NCI-H510A treated with DMSO at 0.1 percent for 48 hours (cell line): ENCODE measurements around the gene WDR20.

ENCODE experiments used
- DNase-seq: peaks from one replicate; lab custom pipeline; 2025; lab: John Stamatoyannopoulos, UW

Gene WDR20

DNA sequence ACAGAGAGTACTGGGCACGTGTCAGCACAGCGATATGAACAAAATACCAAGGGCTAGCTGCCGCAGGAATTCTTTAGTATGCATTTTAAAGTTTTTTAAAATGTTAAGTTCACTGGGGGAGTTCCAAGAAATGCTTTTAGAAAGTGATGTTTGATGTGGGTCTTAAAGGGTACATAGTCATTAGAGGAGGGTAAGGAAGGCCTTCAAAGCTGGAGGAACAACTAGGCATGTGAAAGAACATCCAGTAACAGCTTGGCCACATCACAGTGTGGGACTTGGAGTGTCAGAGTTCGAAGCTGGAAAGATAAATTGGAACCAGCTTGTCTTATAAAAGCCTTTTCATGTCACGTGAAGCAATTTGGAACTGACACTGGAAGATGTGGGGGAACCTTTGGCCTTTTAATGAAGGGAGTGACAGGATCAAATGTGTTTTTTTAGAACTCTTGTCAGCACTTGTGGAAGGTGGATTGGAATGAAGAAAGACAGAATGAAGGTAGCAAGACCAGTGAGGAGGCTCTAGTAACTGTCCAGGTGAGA is 57.7 kb downstream of the WDR20 start:
- no peak for DNase-seq

DNA sequence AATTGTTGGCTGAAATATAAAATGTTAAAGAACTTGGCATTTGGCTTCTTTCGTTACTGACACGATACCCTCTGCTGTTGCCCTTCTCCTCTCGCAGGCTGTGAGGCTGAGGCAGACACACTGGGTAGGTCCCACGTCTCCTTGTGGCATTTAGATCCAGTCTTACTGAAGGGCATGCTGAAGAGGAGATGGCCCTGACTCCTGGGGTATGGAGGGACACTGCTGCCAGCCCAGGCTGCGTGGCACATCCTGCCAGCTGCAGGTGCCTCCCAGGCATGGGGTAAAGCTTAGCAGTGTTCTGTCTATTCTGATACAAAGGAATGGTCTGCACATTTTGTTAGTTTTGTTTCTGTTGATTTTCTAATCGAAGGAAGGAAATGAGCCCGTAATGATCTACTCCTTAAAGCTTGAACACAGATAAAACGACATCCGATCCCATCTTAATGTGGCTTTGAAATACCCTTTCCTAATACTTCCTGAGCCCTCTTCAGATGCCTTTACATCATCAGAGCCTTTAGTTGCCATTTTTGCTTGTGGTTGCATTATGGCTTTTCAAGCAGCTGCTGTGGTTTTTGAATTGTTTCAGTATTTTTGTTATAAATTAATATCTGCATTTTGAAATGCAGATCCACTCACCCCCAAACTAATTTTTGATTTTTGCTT is 61.1 kb downstream of the WDR20 start:
- DNase-seq = no peak

DNA sequence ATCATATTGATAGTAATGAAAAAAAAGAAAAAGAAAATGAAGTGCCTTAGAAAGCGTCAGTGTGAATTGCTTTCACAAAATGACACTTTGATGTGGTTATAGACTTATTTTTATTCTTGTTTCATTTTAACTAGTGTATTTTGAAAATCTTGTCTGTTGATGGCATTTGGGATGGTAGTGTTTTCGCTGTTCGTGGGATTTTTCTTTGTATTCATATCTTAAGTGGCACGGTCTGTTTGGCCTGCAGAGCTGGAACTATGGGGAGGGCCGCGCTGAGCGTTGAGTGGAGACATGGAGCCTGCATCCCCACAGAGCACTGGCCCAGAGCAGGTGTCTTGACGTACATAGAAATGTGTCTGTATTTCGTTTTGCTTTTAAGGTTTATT is 61.6 kb downstream of the WDR20 start:
- no peak for DNase-seq

GRCh38 chr14:102201776-102202175 is 62.1 kb downstream of the WDR20 start:
- DNase-seq = no peak

DNA sequence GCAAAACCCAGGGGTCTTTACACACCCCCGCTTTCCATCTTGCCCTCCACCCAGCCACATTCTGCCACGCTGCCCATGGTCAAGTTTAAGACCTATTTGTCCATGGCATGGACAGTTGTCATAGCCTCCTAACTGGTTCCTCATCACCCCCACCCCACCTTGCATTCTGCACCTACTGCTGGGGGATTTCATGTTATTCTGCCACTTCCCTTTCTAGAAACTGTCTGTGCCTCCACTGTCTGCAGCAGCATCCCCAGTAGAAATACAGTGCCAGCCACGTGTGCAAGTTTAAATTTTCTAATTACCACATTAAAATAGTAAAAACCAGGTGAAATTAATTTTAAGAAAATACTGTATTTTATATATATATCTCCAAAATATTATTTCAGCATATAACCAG is 63.2 kb downstream of the WDR20 start:
- DNase-seq = no peak

DNA sequence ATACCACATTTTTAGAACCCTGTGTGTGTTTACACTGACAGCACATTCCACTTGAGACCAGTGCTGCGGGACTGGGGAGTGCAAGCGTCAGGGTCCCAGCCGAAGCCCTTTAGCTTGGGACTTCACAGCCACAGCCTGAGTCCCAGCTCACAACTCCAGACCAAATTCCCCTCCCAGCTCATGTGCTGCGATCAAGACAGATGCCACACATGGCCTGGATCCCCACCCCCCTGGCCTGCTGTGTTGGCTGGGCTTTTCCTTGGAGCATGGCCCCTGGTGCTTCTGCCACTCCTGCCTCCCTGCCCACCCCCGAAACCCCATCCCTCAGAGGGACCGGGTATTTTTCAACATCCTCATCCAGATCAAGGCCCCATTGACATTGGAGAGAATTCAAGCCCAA is 63.7 kb downstream of the WDR20 start:
- DNase-seq = no peak

DNA sequence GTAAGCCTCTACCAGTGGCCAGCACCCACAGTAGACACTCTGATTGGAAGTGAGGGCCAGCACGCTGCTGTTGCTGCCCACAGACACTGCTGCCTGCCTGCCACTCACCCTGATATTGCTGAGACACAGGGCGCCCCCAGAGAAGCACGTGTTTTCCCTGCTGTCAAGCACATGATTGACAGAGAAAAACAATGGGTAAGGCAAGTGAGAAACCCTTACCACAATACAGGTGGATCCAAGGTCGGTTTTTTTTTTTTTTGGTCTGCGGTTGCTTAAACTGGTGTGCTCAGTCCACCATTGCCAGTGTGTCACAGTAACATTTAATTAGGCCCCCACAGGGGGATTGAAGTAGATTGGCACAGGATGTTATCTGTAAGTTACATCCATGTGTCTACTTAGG is 65.9 kb downstream of the WDR20 start:
- no peak for DNase-seq

DNA sequence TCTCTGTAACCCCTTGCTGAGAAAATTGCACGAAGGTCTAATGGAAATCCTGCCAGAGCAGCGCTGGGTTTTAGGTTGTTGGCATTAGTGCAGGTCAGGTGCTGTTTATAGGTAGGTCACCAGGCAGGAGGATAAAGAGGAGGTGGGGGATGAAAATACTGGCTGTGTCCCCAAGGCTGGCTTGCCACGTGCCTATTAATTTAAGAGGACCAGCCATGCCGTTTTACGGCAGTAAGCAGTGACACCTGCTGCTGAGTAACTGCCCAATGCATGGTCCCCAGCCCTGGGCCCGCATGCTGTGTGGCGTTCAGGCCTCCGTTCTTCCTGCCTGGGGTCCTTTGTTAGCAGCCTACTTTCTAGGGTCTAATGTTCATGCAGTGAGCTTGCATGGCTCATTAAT is 67.2 kb downstream of the WDR20 start:
- DNase-seq = no peak

GRCh38 chr14:102207831-102208365 is 68.2 kb downstream of the WDR20 start:
- no peak for DNase-seq

DNA sequence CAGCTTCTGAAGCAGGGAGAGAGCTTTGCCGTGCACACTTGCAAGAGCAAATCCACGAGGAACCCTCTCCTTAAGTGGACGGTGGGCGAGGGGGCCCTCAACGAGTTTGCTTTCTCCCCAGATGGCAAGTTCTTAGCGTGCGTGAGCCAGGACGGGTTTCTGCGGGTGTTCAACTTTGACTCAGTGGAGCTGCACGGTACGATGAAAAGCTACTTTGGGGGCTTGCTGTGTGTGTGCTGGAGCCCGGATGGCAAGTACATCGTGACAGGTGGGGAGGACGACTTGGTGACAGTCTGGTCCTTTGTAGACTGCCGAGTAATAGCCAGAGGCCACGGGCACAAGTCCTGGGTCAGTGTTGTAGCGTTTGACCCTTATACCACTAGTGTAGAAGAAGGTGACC is 69.0 kb downstream of the WDR20 start:
- DNase-seq = no peak

DNA sequence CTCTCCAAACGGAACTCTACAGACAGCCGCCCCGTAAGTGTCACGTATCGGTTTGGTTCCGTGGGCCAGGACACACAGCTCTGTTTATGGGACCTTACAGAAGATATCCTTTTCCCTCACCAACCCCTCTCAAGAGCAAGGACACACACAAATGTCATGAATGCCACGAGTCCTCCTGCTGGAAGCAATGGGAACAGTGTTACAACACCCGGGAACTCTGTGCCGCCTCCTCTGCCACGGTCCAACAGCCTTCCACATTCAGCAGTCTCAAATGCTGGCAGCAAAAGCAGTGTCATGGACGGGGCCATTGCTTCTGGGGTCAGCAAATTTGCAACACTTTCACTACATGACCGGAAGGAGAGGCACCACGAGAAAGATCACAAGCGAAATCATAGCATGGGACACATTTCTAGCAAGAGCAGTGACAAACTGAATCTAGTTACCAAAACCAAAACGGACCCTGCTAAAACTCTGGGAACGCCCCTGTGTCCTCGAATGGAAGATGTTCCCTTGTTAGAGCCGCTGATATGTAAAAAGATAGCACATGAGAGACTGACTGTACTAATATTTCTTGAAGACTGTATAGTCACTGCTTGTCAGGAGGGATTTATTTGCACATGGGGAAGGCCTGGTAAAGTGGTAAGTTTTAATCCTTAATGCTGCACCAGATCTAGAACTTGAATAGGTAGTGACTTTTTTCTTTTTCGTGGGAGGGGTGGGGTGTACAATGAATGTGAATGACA is 69.7 kb downstream of the WDR20 start:
- no peak for DNase-seq

DNA sequence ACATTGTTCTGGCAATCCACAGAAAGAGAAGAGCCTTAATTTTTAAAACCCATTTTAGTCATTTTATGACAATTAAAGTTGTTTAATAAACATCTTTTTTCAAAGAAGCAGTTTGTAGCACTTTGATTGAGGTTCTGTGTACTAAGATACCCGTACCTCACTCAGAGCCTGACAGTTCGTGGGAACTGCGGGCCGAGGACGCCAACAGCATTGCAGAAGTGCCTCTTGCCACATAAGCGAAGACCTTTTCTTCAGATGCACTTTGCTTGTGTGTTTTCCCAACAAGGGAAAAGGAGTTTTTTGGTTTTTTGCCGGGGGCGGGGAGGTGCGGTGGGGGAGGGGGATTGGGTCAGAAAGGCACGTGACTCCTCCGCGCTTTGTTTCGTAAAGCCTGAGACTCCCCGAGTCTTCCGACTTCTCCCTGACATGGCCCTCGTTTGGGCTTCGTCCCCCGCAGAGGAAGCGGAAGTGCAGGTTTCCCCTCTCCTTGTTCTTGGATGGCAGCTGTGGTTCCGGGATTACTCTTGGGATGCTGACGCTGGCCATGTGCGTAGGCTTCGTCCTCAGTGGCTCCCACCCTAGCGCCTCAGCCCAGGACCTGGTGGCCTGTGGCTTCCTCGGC is 70.8 kb downstream of the WDR20 start:
- DNase-seq = no peak

DNA sequence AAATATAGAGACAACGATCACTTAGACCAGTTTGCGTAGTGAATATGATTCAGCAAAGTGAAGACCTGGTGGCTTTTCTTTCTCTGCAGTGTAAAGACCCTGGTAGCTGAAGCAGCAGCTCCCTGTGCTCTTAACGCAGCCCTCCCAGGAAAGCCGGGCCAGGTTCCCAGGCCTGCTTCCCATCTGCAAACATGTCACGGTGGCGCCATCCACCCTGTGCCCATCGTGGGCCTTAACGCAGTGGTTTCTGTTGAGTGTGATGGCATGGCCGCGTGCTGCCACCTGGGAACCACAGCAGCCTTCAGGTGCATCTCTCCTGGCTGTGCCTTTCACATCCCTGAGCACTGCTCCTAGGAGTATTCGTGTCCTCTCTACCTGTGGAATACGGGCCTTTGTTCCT is 71.5 kb downstream of the WDR20 start:
- DNase-seq = no peak

GRCh38 chr14:102212356-102212755 is 72.7 kb downstream of the WDR20 start:
- DNase-seq = no peak

- DNase-seq = no peak
Measured at GRCh38 chr14:102212845-102213244, 73.1 kb downstream of the WDR20 start.

DNA sequence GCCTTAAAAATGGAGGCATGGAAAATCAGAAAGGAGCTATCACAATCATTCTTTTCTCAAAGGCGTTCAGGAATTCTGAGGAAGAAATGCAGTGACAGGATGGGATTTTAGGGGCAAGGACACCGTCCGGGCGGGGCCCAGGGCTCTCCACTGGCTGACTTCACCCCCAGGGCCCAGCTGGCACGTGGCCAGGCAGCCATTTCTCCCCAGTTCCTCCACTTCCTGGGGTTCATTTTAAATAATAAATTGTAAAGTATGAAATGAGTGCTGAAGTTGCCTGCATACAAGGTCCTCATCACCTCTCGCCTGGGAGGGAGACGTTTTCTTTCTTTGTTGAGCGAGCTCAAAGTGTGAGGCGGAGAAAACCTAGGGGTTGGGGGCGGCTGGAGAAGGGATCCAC is 73.8 kb downstream of the WDR20 start:
- no peak for DNase-seq

DNA sequence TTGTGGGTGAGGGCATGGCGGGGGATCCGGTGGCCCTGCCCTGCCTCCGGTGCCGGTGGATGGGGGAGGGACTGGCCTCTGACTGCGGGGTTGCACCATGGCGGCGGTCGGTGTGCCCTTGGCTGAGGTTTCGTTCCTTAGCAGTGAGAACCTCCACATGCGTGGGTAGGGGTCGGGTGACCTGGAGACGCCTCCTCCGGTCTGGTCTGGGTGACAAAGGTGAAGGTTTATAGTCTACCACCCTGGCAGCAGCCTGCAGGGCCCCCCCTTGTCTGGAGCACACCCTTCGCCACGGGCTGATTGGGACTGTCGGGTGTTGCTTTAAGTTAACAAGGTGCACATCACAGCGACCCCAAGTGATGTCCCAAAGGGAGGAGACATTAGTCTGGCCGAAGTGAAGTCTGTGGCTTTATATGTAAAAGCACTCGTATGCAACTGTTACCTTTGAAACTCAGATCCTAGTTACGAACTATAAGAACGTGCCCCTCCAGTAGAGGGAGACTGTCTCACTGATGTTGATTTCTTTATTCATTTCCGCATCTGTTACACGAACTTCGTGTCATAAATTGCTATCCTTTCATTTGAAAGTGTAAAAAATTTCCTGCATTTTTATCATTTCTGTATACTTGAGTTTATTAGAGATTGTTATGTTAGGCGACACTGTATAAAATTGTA is 74.4 kb downstream of the WDR20 start:
- peak; percentile 7 for DNase-seq

GRCh38 chr14:102215071-102215470 is 75.4 kb downstream of the WDR20 start:
- peak; percentile 47 for DNase-seq

DNA sequence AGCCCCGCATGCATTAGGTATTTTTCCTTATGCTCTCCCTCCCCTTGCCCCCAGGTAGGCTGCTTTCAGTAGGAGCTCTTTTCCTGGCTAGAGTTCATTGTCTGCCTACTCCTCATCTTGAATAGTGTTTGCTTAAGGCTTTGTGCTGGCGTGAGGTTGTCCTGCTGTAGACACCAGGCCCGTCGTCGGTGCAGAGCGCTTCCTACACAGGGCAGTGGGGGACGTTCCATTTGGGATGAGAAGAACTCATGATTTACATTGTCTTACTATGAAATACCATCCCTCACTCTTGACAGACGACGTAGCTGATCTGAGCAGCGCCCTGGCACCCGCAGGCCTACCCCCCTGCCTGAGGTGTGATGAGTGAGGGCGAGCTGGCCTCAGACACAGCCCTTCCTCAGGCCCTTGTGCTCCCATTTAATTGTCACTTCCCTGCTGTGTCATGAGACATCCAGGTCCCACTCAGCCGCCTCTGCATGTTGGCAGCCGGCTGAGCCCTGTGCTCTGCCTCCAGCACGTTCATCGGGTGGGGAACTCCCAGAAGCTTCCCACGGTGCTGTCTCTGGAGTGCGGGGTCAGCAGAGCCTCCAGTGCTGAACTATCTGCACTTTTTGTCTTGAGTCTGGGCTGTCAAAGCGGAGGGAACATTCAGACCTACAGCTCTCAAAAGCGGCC is 76.0 kb downstream of the WDR20 start:
- DNase-seq = peak; percentile 76

- no peak for DNase-seq
Measured at GRCh38 chr14:102217399-102217798, 77.7 kb downstream of the WDR20 start.

- no peak for DNase-seq
Measured at GRCh38 chr14:102217987-102218421, 78.3 kb downstream of the WDR20 start.

- no peak for DNase-seq
Measured at GRCh38 chr14:102218688-102219087, 79.0 kb downstream of the WDR20 start.
